ENCODE measurements around the gene GATAD2A. TPM values are rescaled to one million over a fixed set of nuclear protein-coding genes. Genes with fewer than 3 reads are reported as not detected.
"Not testable (repeated sequence)": the region's sequence is repeated elsewhere in the genome, so short reads cannot be mapped to it uniquely, and the experiment has no call there.

The GATAD2A gene
- total RNA-seq, 1 experiment from 2014 or later: 38.4 TPM

DNA sequence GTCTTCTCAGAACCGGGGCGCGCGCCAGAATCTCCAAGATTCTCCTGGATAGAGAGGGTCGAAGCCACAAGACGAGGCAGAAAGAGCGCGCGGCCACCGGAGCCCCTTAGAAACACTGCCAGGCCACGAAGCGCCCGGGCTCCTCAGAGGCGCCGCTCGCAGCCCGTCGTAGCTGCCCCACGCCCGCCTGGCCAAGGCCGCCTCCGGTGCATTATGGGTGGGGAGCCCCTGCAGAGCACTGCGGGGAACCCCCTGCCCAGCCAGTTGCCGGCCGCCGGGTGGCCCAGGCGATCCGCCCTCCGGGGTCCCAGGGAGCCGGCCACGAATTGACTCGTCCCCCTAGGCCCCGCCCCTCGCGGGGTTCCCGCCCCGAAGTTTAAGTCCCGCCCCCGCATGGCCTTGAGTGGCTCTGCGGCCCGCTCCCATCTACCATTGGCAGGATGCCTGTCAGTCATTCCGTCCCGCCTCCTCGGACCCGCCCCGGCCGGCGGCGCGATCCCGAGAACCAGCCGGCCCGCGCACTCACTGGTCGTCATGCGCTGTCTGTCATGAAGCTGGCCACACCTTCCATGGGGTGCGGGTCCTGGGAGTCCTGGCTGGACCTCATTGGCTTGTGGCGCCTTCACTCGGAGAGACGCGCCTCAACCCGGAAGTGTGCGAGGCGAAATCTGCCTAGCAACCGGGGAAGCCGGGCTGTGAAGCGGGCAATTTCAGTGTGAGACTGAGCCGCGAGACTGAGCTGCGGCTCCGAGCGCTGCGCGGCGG, 20.2 kb upstream of the GATAD2A start:
- Histone ChIP-seq H3K27ac (ENCODE audit: low read length) (no peak overlapping the region), H3K36me3 (ENCODE audit: insufficient read depth, low read length) (no peaks in the 10 kb centered on the region), H3K4me1 (ENCODE audit: low read length) (peaks cover 20% of the 10 kb centered on the region), H3K9me2 (replicated peaks; ENCODE audit: insufficient read depth, low read length) (no peaks in the 10 kb centered on the region), H3K4me3 (ENCODE audit: low read length) (peak overlapping the region; percentile 47), H3K27me3 (ENCODE audit: low read length) (no peaks in the 10 kb centered on the region), H3K9me3 (ENCODE audit: low read length) (no peaks in the 10 kb centered on the region), H3K79me2 (ENCODE audit: low read length) (peaks cover 38% of the 10 kb centered on the region), H3K4me2 (ENCODE audit: low read depth, low read length, poor library complexity, severe bottlenecking) (peak overlapping the region; percentile 68), H4K20me1 (ENCODE audit: insufficient read depth, low read depth, low read length) (peaks cover 18% of the 10 kb centered on the region), H2AFZ (ENCODE audit: low read length) (peak overlapping the region; percentile 31; the same call in 1 of the 2 replicates), H3K9ac (ENCODE audit: low read length) (peak overlapping the region; percentile 94)
- peak; percentile 100 for DNase-seq

DNA sequence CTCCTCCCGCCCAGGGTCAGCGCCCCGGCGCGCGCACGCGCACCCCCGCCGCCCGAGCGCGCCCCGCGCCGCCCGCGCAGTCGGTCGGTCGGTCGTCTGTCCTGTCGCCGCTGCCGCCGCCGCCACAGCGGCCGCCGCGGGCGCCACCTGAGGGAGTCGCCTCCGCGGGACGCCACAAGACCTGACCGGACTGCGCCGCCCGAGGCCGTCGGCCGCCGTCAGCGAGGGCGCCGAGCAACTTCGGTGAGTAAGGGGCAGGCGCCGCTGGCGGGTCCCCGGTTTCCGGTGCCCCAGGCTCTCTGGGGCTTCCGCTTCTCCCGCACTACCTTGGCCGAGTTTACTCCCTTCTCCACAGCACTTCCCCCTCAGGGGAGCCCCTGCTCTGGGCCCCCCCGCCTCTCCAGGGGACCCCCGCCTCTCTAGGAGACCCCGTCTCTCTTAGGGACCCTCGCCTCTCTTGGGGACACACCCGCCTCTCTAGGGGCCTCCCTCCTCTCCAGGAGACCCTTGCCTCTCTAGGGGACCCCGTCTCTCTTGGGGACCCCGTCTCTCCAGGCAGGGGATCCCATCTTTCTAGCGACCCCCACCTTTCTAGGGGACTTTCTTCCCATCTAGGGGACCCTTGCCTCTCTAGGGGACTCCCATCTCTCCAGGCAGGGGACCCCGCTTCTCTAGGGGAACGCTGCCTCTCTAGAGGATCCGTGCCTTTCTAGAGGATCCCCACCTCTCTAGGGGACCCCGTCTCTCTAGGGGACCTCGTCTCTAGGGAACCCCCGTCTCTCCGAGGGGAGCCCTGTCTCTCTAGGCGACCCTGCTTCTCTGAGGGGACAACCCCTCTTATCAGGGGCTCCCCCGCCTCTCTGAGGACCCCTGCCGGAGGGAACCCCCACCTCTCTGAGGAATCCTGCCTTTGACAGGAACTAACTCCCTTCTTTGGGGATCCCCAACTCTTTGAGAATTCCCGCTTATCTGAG, 19.3 kb upstream of the GATAD2A start:
- Histone ChIP-seq H3K36me3 (ENCODE audit: insufficient read depth, low read length) (no peaks in the 10 kb centered on the region), H2AFZ (ENCODE audit: low read length) (0 out of 2 replicates have a peak overlapping the region, but pooled peaks have one; percentile 48), H3K27ac (ENCODE audit: low read length) (peak overlapping the region; percentile 53; the same call in 1 of the 2 replicates), H3K79me2 (ENCODE audit: low read length) (peaks cover 46% of the 10 kb centered on the region), H4K20me1 (ENCODE audit: insufficient read depth, low read depth, low read length) (peaks cover 26% of the 10 kb centered on the region), H3K9me3 (ENCODE audit: low read length) (no peaks in the 10 kb centered on the region), H3K4me1 (ENCODE audit: low read length) (peaks cover 20% of the 10 kb centered on the region), H3K9ac (ENCODE audit: low read length) (peak overlapping the region; percentile 94), H3K27me3 (ENCODE audit: low read length) (no peaks in the 10 kb centered on the region), H3K9me2 (replicated peaks; ENCODE audit: insufficient read depth, low read length) (no peaks in the 10 kb centered on the region), H3K4me2 (ENCODE audit: low read depth, low read length, poor library complexity, severe bottlenecking) (peak overlapping the region; percentile 98), H3K4me3 (ENCODE audit: low read length) (peak overlapping the region; percentile 98)
- DNase-seq: peak; percentile 75

DNA sequence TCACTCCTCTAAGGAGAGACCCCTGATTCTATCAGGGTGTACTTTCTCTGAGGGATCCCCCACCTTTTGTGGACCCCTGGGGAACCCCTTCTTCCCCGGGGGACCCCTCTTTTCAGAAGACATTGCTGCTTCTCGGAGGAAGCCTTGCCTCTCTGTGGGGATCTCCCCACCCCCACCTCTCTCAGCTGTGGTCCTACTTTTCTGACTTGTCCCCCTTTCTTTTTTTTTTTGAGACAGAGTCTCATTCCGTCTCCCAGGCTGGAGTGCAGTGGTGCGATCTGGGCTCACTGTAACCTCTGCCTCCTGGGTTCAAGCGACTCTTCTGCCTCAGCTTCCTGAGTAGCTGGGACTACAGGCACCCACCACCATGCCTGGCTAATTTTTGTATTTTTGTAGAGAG, 18.4 kb upstream of the GATAD2A start:
- H3K36me3 ChIP-seq (ENCODE audit: insufficient read depth, low read length): no peaks in the 10 kb centered on the region
- peak overlapping the region; percentile 98 for H3K4me3 ChIP-seq (ENCODE audit: low read length)
- no peaks in the 10 kb centered on the region for H3K9me2 ChIP-seq (replicated peaks; ENCODE audit: insufficient read depth, low read length)
- peaks cover 55% of the 10 kb centered on the region for H3K79me2 ChIP-seq (ENCODE audit: low read length)
- peak overlapping the region; percentile 98 for H3K4me2 ChIP-seq (ENCODE audit: low read depth, low read length, poor library complexity, severe bottlenecking)
- H3K9ac ChIP-seq (ENCODE audit: low read length): peak overlapping the region; percentile 94
- H2AFZ ChIP-seq (ENCODE audit: low read length): no peak overlapping the region
- no peaks in the 10 kb centered on the region for H3K9me3 ChIP-seq (ENCODE audit: low read length)
- no peak overlapping the region for H3K27ac ChIP-seq (ENCODE audit: low read length)
- DNase-seq: no peak
- peaks cover 26% of the 10 kb centered on the region for H4K20me1 ChIP-seq (ENCODE audit: insufficient read depth, low read depth, low read length)
- no peaks in the 10 kb centered on the region for H3K27me3 ChIP-seq (ENCODE audit: low read length)
- peaks cover 20% of the 10 kb centered on the region for H3K4me1 ChIP-seq (ENCODE audit: low read length)

DNA sequence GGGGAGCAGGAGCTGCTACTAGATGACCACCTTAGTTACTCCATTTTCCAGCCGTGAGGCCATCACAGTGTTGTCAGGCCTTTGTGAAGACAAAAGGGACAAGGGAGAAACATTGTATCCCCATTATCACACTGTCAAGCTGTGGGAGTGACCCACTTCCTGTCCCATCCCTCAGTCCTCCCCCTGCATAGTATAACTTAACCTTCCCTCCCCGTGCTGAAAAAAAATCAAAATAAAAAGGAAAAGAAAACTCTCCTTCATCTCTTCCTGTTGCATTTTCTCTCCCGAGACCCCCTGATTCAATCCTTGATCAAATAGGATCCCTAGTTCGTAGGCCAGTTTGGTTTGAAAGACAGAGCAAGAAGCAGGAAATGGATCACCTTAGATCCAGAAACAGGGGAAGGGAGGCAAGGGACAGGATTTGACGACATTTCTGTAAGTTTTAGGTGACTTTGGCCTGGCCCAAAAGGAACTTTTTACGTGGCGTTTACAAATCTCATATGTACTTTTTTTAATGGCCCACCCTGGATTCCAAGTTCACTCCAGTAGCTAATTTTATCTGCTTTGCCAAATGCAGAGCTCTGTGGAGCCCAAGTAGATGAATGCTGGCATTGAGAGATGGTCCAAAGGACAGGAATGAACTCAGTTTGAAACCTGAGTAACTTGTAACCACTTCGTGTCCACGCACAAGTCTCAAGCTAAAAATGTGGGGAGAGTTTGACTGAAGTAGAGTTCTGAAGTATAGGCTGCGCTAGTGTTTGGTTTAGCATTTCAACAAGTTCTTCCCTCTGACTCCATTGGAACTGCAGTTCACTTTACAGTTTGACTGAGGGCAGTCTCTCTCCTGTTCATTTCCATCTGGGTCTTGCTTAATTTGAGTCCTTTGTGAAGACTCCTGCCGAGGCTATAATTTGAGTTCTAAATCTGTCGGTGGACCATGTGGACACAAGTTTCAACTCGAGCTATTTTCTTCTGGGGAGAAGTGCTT, 16.6 kb upstream of the GATAD2A start:
- Histone ChIP-seq H3K4me3 (ENCODE audit: low read length) (no peak overlapping the region), H4K20me1 (ENCODE audit: insufficient read depth, low read depth, low read length) (peaks cover 31% of the 10 kb centered on the region), H3K4me1 (ENCODE audit: low read length) (peaks cover 20% of the 10 kb centered on the region), H3K36me3 (ENCODE audit: insufficient read depth, low read length) (no peaks in the 10 kb centered on the region), H3K79me2 (ENCODE audit: low read length) (peaks cover 69% of the 10 kb centered on the region), H2AFZ (ENCODE audit: low read length) (no peak overlapping the region), H3K9me2 (replicated peaks; ENCODE audit: insufficient read depth, low read length) (no peaks in the 10 kb centered on the region), H3K9me3 (ENCODE audit: low read length) (no peaks in the 10 kb centered on the region), H3K9ac (ENCODE audit: low read length) (no peak overlapping the region), H3K4me2 (ENCODE audit: low read depth, low read length, poor library complexity, severe bottlenecking) (no peak overlapping the region), H3K27me3 (ENCODE audit: low read length) (no peaks in the 10 kb centered on the region), H3K27ac (ENCODE audit: low read length) (no peak overlapping the region)
- DNase-seq: no peak

DNA sequence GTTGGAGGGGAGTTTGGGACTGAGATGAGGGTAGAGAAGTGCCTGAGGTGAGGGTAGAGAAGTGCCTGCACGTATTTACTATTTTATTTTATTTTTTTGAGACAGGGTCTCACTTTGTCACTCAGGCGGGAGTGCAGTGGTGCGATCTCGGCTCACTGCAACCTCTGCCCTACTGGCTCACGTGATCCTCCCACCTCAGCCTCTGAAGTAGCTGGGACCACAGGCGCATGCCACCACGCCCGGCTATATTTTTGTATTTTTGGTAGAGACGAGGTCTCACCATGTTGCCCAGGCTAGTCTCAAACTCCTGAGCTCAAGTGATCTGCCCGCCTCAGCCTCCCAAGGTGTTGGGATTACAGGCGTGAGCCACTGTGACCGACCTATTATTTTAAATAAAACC, 15.8 kb upstream of the GATAD2A start:
- H3K27ac ChIP-seq (ENCODE audit: low read length); H3K9ac ChIP-seq (ENCODE audit: low read length); H2AFZ ChIP-seq (ENCODE audit: low read length); H3K9me3 ChIP-seq (ENCODE audit: low read length); H3K36me3 ChIP-seq (ENCODE audit: insufficient read depth, low read length); H3K9me2 ChIP-seq (replicated peaks; ENCODE audit: insufficient read depth, low read length); DNase-seq; H3K4me2 ChIP-seq (ENCODE audit: low read depth, low read length, poor library complexity, severe bottlenecking); H3K27me3 ChIP-seq (ENCODE audit: low read length); H3K4me3 ChIP-seq (ENCODE audit: low read length): not testable (repeated sequence)
- H3K79me2 ChIP-seq (ENCODE audit: low read length): peaks cover 75% of the 10 kb centered on the region
- peaks cover 19% of the 10 kb centered on the region for H3K4me1 ChIP-seq (ENCODE audit: low read length)
- peaks cover 31% of the 10 kb centered on the region for H4K20me1 ChIP-seq (ENCODE audit: insufficient read depth, low read depth, low read length)

DNA sequence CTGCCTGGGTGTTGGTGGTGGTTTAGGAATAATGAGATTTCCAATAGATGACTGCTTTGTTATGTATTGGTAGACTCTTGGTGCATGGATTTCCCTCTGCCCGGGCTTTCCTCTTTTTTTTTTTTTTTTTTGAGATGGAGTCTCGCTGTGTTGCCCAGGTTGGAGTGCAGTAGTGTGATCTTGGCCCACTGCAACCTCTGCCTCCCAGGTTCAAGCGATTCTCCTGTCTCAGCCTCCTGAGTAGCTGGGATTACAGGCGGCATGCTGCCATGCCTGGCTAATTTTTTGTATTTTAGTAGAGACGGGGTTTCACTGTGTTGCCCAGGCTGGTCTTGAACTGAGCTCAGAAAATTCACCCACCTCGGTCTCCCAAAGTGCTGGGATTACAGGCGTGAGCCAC, 11.1 kb upstream of the GATAD2A start:
- H3K27ac ChIP-seq (ENCODE audit: low read length); H3K4me1 ChIP-seq (ENCODE audit: low read length); H3K9me3 ChIP-seq (ENCODE audit: low read length); H3K9ac ChIP-seq (ENCODE audit: low read length); H3K36me3 ChIP-seq (ENCODE audit: insufficient read depth, low read length); H3K9me2 ChIP-seq (replicated peaks; ENCODE audit: insufficient read depth, low read length); H2AFZ ChIP-seq (ENCODE audit: low read length); H3K4me3 ChIP-seq (ENCODE audit: low read length); H3K27me3 ChIP-seq (ENCODE audit: low read length); DNase-seq; H3K4me2 ChIP-seq (ENCODE audit: low read depth, low read length, poor library complexity, severe bottlenecking): not testable (repeated sequence)
- H3K79me2 ChIP-seq (ENCODE audit: low read length): peaks cover 76% of the 10 kb centered on the region
- H4K20me1 ChIP-seq (ENCODE audit: insufficient read depth, low read depth, low read length): peaks cover 24% of the 10 kb centered on the region; the same call in 1 of the 2 replicates

DNA sequence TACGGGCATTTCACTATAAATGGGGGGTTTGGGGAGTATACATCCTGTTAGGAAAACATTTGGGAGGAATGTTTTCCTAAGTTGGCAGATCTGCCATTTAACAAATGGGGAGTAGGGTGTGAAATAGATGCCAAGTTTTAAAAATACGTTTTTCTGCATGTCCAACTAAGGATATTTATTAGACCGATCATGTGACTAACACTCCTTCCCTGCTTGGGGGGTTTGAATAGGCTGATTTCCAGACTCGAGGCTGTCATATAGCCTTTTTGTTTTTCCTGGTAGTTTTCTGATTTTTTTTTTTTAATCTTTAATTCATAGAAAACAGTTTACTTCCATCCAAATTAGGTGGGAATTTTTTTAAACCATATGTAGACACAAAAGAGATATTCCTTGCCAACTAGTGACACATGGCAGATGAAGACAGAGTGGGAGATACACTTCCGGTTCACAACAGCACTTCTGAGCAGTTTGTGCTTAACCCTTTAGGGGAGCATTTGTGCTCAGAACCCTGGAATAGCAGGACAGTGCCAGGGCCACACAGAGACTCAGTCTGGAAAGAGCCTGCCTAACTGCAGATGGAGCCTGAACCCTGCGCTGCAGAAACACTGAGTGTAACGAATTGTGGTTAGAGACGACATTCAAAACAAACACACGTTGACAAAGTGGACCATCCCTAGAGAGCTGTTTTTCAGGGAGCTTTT, 5.6 kb upstream of the GATAD2A start:
- Histone ChIP-seq H2AFZ (ENCODE audit: low read length) (no peak overlapping the region), H3K9me2 (replicated peaks; ENCODE audit: insufficient read depth, low read length) (no peaks in the 10 kb centered on the region), H3K9me3 (ENCODE audit: low read length) (no peaks in the 10 kb centered on the region), H3K79me2 (ENCODE audit: low read length) (peaks cover 60% of the 10 kb centered on the region), H3K4me3 (ENCODE audit: low read length) (no peak overlapping the region), H3K4me2 (ENCODE audit: low read depth, low read length, poor library complexity, severe bottlenecking) (no peak overlapping the region), H3K9ac (ENCODE audit: low read length) (no peak overlapping the region), H4K20me1 (ENCODE audit: insufficient read depth, low read depth, low read length) (peaks cover 17% of the 10 kb centered on the region), H3K27me3 (ENCODE audit: low read length) (no peaks in the 10 kb centered on the region), H3K36me3 (ENCODE audit: insufficient read depth, low read length) (no peaks in the 10 kb centered on the region), H3K27ac (ENCODE audit: low read length) (no peak overlapping the region), H3K4me1 (ENCODE audit: low read length) (peaks cover 3% of the 10 kb centered on the region)
- no peak for DNase-seq

Data from Karpas-422 (cell line).